Raji (cell line): Measurements from ENCODE around the gene SEMA6D.

Source experiments
- POLR2A ChIP-seq: IDR thresholded peaks from 2 replicates; pipeline ENCODE4 v1.6.1; 2011; ENCODE audit warnings: low read depth, low read length, control low read depth; ENCODE audit not compliant: insufficient read depth

Gene SEMA6D

GRCh38 chr15:47753591-47753990, 36.3 kb downstream of the SEMA6D start:
- no peak for TF ChIP-seq POLR2A

DNA sequence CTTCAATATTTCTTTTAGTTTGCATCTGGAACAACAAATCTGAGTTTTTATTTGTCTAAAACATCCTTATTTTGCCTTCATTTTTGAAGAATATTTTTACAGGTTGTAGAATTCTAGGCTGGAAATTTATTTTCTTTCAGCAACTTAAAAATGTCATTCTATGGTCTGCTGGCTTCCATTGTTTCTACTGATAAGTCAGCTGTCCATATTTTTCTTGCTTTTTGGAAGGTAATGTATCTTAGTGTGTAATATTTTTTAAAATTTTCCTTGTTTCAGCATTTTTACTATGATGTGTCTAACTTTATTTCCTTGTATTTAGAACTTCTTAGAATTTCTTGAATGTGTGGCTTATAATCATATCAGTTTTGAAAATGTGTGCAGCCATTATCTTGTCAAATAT, 37.0 kb downstream of the SEMA6D start:
- no peak for TF ChIP-seq POLR2A

- TF ChIP-seq POLR2A = no peak
Measured at GRCh38 chr15:47755941-47756340, 38.6 kb downstream of the SEMA6D start.

DNA sequence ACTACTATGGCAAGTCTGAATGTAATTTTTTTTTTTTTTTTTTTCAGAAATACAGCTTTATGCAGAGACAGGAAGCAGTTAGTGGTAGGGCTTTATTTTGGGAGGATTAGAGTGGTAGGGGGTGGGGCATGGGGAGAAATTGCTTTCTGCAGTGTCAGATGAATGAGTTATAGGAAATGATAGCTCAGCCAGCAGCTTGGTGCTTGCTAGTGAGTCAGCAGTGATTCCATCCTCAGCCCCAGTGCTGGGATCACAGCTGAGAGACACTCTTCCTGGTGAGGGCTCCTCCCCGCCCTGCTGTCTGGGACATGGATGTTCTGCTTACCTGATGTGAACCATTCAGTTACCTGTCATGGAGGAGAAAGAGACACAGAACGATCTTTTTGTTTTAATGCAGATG, 39.6 kb downstream of the SEMA6D start:
- TF ChIP-seq POLR2A = no peak

DNA sequence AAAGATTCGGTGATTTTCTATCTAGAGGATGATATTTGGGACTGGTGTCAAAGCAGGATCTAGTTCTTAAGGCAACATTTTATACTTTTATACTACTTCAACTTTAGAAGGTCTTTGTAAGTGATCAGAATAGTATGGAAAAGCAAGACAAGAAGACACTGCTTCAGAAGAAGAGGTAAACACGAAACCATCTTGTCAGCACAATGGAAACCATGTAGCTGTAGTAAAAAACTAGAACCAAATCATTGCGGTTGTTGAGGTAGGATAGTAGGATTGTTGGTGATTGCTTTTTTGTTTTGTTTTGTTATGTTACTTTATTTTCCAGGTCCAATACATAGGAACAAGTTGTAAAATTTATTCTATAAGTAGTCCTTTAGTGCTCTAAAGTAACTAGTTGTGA, 40.0 kb downstream of the SEMA6D start:
- TF ChIP-seq POLR2A = no peak

DNA sequence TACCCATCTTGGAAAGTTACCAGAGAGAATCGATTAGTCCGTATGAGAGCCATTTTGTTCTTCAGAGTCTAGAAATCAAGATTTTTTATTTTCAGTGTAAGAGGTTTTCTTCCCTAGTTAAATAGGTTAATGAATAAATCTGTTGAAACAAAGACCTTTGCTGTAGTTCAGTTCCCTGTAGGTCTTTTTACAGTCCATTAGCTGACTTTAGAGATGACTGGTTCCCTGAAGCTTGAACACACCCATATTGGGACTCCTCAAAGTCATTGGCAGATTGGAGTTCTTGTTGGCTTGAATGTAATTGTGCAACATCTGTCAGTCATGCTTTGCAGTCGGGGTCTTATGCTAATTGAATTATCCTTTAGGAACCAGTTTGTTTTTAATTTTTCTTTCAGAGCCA, 45.3 kb downstream of the SEMA6D start:
- TF ChIP-seq POLR2A = no peak

DNA sequence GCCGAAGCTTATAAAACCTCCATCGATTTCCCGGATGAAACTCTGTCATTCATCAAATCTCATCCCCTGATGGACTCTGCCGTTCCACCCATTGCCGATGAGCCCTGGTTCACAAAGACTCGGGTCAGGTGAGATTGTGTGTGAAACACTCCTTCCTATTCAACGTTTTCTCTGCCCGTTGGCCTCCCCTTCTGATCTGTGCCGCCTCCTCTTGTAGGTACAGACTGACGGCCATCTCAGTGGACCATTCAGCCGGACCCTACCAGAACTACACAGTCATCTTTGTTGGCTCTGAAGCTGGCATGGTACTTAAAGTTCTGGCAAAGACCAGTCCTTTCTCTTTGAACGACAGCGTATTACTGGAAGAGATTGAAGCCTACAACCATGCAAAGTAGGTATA, 47.4 kb downstream of the SEMA6D start:
- TF ChIP-seq POLR2A = no peak

DNA sequence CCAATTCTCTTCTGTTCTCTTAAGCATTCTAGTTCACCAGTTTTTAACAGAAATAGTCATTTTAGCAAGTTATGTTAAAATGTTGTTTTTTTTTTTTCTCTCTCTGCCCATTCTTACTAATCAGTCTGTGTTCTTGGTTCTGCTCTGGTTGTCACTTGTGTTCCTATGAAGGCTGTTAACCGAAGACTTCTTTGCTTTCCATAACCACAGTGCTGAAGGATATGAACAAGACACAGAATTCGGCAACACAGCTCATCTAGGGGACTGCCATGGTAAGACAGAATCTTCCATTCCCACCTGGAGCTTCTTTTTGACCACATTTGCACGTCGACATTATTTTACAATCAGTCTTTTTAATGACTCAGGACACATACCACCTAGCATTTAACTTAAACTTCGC, 49.1 kb downstream of the SEMA6D start:
- TF ChIP-seq POLR2A = no peak

DNA sequence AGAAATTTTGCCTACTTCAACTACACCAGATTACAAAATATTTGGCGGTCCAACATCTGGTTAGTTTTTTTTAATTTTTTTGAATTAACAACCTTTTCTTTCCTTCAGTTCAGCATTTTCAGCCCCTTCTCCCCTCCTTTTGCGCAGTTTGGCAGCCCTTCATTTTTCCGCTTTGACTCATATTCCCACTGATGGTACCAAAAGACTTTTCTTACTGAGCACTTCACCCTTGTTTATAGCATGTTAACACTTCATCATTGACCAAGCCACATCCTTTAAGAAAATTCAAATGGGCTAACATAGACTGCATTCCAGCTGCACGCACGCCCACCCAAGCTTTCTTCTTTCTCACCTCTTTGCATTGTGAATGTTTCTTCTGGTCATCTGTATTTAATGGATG, 49.7 kb downstream of the SEMA6D start:
- TF ChIP-seq POLR2A = no peak

DNA sequence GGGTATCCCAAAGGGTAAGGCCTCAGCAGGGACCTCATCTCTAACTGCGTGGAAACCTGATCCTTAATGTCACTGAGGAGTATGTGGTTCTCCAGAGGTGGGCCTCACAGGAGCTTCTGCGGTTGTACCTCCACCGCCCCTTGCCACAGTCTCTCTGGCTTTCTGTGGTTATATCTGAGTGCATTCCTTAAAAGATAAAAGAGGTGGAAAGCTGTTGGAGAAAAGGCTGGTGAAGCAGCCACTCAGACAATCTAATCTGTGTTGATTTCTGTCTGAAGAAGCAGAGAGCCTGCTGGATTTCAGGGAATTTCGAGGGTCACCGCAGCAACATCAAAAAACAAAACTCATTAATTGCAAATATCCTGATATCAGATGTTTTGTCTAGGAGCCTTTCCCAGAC, 51.4 kb downstream of the SEMA6D start:
- TF ChIP-seq POLR2A = no peak

DNA sequence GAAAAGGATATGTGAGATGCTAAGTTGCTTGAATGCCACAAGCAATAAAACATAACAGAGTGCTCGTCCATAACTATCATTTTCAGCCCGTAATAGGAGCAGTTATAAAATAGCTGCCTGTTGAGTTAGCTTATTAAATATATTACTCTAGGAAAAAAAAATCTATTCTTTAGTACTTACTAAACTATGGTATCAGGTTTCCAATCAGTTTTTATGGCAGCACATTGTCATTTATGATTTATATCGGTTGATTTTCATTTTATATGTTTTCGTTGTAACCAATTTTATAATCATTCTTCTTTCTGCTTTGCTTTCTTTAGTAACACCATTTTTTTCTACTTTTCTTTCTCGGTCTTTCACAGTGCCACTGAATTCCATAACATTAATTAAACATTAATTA, 51.9 kb downstream of the SEMA6D start:
- no peak for TF ChIP-seq POLR2A

- TF ChIP-seq POLR2A = no peak
Measured at GRCh38 chr15:47773143-47773542, 55.8 kb downstream of the SEMA6D start.

DNA sequence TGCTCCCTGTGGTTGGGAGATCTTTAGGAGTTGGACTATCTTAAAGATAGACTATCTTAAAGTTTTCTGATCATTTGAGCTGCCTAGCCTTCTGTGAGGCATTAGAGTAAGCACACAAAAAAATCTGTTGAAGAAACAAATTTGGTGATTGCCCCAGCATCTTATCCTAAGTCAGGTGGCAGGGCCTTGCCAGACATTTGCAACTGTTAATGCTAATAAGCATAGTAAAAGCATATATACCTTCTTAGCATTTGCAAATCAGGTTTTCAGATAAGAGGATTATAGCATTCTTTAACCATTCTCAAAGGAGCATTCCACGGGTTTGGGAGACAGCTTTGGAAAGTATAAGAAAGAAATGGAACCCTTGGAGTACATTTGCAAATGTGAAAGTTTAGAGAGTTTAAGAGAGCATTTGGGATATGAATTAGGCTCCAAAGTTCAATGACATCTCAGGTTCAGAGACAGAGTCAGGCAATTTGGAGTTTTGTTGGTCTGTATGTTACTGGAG, 61.0 kb downstream of the SEMA6D start:
- TF ChIP-seq POLR2A = no peak

DNA sequence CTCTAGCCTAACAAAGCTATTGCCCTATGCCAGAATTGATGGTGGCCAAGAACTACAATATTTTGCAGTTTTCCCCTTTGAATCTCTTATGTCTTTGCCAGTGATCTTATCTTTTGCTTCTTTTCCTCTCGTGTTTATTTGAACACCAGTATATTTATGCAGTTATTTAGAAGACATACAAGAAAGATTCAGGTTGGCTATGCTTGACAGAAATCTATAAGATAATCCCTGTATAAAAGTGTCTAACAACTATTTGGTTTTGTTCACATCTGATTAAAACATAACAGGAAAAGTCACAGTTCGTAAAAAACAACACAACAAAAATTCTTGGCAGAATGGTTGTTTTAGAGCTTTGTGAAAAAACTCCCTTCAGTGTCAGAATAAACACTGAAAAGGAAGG, 63.7 kb downstream of the SEMA6D start:
- no peak for TF ChIP-seq POLR2A

GRCh38 chr15:47781527-47781926, 64.2 kb downstream of the SEMA6D start:
- TF ChIP-seq POLR2A = no peak

DNA sequence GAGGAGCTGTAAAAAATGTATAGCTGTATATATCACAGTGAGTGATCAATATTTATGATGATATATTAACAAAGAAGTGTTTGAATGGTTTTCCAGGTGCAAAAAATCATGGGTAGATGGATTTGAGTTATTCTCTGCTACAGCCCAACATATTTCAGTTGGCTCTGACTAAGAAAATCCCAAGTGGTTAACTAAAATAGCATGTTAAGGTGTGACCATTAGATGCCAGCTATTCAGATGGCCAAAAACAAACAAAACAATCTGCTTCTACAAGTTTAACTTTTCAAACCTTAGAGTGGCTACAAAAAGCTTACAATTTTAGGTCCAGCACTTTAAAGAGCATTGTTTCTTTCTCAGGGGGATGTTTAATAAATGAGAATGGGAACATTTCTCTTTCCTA, 67.5 kb downstream of the SEMA6D start:
- no peak for TF ChIP-seq POLR2A

DNA sequence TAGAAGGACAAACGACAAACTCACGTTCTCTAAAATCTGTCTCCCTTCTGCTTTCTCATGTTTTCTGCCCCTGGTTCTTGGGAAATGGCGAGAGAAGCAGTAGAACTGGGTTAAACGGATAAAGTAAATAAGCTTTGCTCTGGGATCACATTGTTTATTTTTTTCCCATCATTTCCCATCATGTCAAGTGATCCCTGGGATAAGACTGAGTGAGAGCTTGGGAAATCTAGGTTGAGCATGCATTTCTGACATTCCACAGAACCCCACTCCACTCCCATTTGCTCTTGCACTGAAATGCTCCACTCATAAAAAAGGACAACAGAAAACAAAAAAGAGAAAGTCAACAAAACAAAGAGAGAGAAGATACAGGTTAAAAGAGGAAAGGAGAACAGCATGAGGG, 69.1 kb downstream of the SEMA6D start:
- TF ChIP-seq POLR2A = no peak

- TF ChIP-seq POLR2A = no peak
Measured at GRCh38 chr15:47787875-47788274, 70.6 kb downstream of the SEMA6D start.
